Tibial artery (tissue), 4 donors: ENCODE data around the gene C20orf141.

ENCODE experiments used
- DNase-seq, 2 donors: peaks; one replicate each; pipeline ENCODE4 v3.0.0-alpha.2; 2019
- H3K27ac ChIP-seq, 2 donors: fragments of 200-600 bp; sonication (generic) in 1 of 2; 1 replicate in 1 of 2; 2 replicates in 1 of 2; pipeline ENCODE4 v1.5.1; 2018 to 2019; ENCODE audit warnings: mild to moderate bottlenecking in 1 of 2
- H3K27me3 ChIP-seq, 2 donors: fragments of 200-600 bp; sonication (generic) in 1 of 2; one replicate each; pipeline versions ENCODE4 v1.5.1 to v1.6.0; 2016 to 2019
- H3K36me3 ChIP-seq, 3 donors: fragments of 200-600 bp; sonication (generic) in 2 of 3; one replicate each; pipeline ENCODE4 v1.5.1; 2016 to 2019; ENCODE audit warnings: mild to moderate bottlenecking in 2 of 3
- H3K4me1 ChIP-seq, 4 donors: fragments of 200-600 bp; sonication (generic) in 2 of 4; 1 replicate in 3 of 4; 2 replicates in 1 of 4; pipeline ENCODE4 v1.5.1; 2016 to 2019
- H3K4me3 ChIP-seq, 2 donors: fragments of 200-600 bp; sonication (generic) in 1 of 2; 1 replicate in 1 of 2; 2 replicates in 1 of 2; pipeline ENCODE4 v1.5.1; 2018 to 2019; ENCODE audit warnings: mild to moderate bottlenecking in 2 of 2
- H3K9me3 ChIP-seq, 3 donors: fragments of 200-600 bp; sonication (generic) in 1 of 3; one replicate each; pipeline ENCODE4 v1.5.1; 2016 to 2019
- intact Hi-C: fragments of 100-400 bp; cut with DNase I; formaldehyde crosslinking; loops from one replicate; pipeline ENCODE4 v1.15.0; 2023; ENCODE audit warnings: low total_unique reads
- TF ChIP-seq, protein P1 (sequence below), 2 experiments: fragments of 200-600 bp in 1 of 2; fragments of 450-650 bp in 1 of 2; IDR thresholded peaks; one replicate each; pipeline ENCODE4 v1.5.1; 2017 to 2019; ENCODE audit warnings: antibody characterized with exemption in 2 of 2, mild to moderate bottlenecking in 1 of 2, moderate library complexity in 1 of 2

C20orf141 gene

DNA sequence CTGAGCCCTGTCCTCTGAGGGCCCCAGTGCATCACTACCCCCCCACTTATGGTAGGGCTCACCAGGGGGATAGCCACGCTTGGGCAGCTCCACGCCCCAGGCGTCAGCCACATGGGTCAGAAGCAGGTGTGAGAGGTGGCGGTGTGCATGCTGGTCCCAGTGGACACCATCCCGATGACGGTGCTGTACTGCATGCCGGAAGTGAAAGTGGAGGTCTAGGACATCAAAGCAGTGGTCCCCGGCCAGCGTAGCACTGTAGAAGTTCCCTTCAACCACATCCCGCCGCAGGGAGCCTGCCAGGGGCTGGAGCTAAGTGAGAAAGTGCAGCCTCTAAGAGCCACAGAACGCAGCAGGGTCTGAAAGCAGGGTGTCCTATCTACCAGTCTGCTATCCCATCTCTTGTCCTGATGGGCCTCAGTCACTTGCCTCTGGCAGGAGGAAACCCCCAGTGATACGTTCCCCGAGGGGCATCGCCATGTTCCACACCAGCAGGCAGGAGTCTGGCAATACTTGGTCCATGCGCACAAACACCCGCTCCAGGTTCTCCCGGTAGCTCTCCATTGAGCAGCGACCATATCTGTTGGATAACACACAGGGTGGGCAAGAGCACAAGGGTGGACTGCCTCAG lies 23.5 kb downstream of the C20orf141 start:
- TF ChIP-seq, protein P1, sequence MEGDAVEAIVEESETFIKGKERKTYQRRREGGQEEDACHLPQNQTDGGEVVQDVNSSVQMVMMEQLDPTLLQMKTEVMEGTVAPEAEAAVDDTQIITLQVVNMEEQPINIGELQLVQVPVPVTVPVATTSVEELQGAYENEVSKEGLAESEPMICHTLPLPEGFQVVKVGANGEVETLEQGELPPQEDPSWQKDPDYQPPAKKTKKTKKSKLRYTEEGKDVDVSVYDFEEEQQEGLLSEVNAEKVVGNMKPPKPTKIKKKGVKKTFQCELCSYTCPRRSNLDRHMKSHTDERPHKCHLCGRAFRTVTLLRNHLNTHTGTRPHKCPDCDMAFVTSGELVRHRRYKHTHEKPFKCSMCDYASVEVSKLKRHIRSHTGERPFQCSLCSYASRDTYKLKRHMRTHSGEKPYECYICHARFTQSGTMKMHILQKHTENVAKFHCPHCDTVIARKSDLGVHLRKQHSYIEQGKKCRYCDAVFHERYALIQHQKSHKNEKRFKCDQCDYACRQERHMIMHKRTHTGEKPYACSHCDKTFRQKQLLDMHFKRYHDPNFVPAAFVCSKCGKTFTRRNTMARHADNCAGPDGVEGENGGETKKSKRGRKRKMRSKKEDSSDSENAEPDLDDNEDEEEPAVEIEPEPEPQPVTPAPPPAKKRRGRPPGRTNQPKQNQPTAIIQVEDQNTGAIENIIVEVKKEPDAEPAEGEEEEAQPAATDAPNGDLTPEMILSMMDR (IDR thresholded peaks at IDR 0.05): no peak
- Histone ChIP-seq H3K4me3 (no peak overlapping the region), H3K36me3 (peaks cover 0 to 37% (median 8%) of the 10 kb centered on the region in 3 donors), H3K4me1 (peaks cover 0 to 30% (median 17%) of the 10 kb centered on the region in 4 donors), H3K9me3 (no peaks in the 10 kb centered on the region), H3K27me3 (no peaks in the 10 kb centered on the region), H3K27ac (no peak overlapping the region)
- DNase-seq: no peak
- intact Hi-C loops: loop anchor here (10.0 kb wide), 1 partner anchor 143 kb away; the partner anchor contains the start of gene EBF4

DNA sequence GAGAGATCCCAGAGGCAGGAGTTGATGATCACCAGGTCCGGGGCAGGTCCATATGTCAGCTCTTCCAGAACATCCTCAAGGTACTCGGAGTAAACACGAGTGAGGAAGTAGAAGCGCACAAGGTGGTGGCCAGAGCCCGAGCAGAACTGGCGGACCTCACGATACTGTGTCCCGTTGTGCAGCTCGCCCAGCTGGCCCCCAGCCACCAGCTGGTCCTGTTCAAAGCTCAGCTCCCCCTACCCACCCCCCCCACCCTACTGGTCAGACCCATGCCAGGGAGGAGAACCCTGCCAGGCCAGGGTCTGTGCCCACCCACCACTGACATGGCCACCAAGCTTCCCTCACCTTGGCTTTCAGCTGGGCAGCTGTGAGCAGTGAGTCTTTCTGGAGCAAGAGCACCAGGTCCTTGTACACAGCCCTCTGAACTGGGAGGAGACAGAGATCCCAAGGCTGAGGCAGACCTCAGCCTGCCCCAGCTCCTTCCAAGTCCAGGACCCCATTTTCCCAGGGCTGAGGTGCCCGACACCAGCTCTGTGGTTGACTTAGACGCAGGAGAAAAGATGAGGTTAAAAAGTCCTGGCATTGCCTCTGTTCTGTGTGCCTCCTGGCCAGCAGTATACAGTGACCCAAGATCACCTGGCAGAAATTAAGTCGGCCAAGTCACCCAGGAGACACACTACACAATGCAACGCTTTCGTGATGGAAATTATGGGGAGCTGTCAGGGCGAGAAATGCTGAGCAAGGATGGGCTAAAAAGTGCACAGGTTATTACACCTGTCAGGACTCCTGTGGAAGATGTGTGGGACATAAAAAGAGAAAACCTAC lies 24.3 kb downstream of the C20orf141 start:
- intact Hi-C loops: loop anchor here (10.0 kb wide), 1 partner anchor 144 kb away; the partner anchor contains the start of gene EBF4
- Histone ChIP-seq H3K36me3 (peaks cover 0 to 37% (median 8%) of the 10 kb centered on the region in 3 donors), H3K27me3 (no peaks in the 10 kb centered on the region), H3K4me3 (no peak overlapping the region), H3K27ac (no peak overlapping the region), H3K4me1 (peaks cover 0 to 30% (median 17%) of the 10 kb centered on the region in 4 donors), H3K9me3 (no peaks in the 10 kb centered on the region)
- no peak for DNase-seq
- TF ChIP-seq, protein P1 (IDR thresholded peaks at IDR 0.05): no peak

DNA sequence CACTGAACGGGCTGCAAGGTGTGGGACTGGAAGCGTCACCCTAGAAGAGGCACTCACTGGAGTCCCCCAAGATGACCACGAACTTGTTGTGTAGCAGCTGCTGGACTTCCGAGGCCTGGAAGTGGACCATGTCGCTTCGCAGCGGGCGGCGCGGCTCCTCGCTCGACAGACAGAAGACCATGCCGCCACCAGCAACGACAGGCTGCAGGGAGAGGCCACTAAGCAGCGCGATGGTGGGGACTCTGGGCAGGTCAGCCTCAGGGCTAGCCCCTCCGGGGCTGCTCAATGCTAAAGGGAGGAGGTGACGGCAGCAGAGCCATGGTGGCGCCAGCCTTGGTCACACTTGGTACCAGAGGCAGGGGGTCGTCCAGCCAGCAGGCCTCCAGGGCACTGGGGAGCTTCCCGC lies 24.9 kb downstream of the C20orf141 start:
- H3K27ac ChIP-seq: peak overlapping the region; percentile 92 to 95
- peak overlapping the region; percentile 89 to 95 for H3K4me3 ChIP-seq
- H3K4me1 ChIP-seq: peaks cover 0 to 30% (median 17%) of the 10 kb centered on the region in 4 donors
- H3K9me3 ChIP-seq: no peaks in the 10 kb centered on the region
- H3K36me3 ChIP-seq: peaks cover 0 to 33% (median 8%) of the 10 kb centered on the region in 3 donors
- intact Hi-C loops: loop anchor here (10.0 kb wide), 1 partner anchor 145 kb away; the partner anchor contains the start of gene EBF4
- DNase-seq: no peak
- TF ChIP-seq, protein P1 (IDR thresholded peaks at IDR 0.05): no peak
- no peaks in the 10 kb centered on the region for H3K27me3 ChIP-seq

DNA sequence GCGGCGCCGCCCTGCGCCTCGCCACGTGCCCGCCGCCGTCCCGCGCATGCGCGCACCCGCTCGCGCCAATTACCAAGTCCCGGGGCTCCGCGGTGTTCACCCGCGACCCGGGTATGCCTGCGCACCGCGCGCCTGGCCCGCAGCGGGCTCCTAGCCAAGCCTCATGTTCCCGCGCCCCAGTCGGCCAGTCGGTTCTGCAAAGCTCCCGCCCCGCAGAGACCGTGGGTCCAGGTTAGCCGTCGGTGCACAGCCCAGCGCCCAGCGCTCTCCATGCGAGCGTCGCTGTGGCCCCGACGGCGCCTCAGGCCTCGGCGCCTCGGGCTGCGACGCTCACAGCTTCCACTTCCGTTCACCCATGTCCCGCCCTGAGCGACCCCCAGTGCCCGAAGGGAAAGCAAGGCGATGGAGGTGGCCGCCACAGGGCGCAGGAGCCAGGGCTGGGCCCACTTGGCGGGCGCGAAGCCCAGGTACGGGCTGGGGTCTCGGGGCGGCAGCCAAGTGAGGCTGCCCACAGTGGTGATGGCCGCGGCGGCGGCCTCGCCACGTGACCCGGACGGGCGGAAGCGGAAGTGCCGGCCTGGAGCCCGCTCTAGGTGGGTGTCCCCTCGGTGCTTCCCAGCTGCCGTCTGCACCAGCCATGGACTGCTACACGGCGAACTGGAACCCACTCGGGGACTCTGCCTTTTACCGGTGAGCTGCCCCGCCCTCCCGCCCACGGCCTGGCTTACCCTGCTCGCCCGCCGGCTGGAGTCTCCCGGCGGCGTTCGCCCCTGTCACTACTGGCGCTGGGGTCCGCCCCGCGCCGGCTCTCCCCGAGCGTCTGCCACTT lies 25.6 kb downstream of the C20orf141 start, which contains the start of the genes PCED1A and VPS16:
Gene PCED1A (minus strand): TSS at position 518 of the 829 bp plus-strand sequence. CDS start 743 bp downstream, outside the sequence.
Gene VPS16 (plus strand): TSS at position 608 of the 829 bp plus-strand sequence. CDS start 30 bp downstream, at position 638.
- Histone ChIP-seq H3K27me3 (no peaks in the 10 kb centered on the region), H3K4me3 (peak within 1 kb of the TSS; percentile 89 to 95), H3K9me3 (no peaks in the 10 kb centered on the region), H3K27ac (peak within 1 kb of the TSS; percentile 92 to 95), H3K36me3 (peaks cover 0 to 27% (median 5%) of the 10 kb centered on the region in 3 donors), H3K4me1 (peaks cover 0 to 30% (median 17%) of the 10 kb centered on the region in 4 donors)
- TF ChIP-seq, protein P1 (IDR thresholded peaks at IDR 0.05): no peak
- intact Hi-C loops: no loop called here
- DNase-seq: peak; percentile 84 to 92
